ENCODE measurements around the gene CHST1. TPM values are rescaled to one million over a fixed set of nuclear protein-coding genes. Genes with fewer than 3 reads are reported as not detected.

Gene CHST1
- total and polyA plus RNA-seq, 12 donors: 1.1 to 13.5 (median 4.4) TPM

DNA sequence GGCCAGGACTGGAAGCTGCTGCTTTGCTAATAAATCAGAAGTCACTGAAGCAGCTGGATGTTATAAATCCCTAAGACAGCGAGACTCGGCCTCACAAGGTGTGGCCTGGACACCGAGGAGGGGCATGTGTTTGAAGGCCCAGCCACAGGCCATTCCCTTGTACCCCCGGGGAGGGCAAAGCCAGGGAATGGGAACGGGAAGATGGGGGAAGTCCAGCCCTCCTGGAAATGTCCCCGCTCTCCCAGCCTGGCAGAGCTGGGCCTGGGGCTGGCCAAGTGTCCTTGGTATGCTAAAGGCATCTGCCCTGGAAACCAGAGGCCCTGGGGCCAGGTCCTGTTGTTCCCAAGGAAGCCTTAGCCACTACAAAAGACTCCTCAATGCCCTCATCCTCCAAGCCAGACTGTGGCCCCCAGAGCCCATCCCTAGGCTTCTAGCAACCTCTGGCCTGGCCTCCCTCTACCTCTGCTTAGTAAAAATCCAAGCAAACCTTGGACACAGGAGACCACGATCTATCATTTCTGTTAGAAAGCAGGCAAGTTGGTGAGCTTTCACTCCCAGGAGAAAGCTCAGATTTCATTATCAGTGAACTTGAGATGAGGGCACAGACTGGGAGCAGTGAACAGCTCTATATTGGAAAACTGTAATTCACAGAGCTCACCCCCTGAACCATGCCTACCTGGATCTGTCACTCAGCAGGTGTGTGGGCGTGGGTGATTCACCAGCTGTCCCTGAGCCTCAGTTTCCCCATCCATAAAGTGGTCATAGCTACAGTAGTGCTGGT lies 11.0 kb downstream of the CHST1 start:
- DNase-seq: peak in 1 of 7 donors; percentile 50
- Histone ChIP-seq H3K9me3 (replicated peaks in 1 of 3) (no peaks in the 10 kb centered on the region), H3K27me3 (peaks cover 6% of the 10 kb centered on the region), H3K27ac (no peak overlapping the region), H3K4me1 (replicated peaks in 1 of 2) (peaks cover 0 to 19% of the 10 kb centered on the region in 2 donors), H3K4me3 (no peak overlapping the region), H3K36me3 (replicated peaks in 1 of 2) (no peaks in the 10 kb centered on the region)
- WGBS, 4 donors: 54 to 71% (median 57%) methylated on average over 7 to 8 of the region's 8 CpGs
- TF ChIP-seq, protein P1, sequence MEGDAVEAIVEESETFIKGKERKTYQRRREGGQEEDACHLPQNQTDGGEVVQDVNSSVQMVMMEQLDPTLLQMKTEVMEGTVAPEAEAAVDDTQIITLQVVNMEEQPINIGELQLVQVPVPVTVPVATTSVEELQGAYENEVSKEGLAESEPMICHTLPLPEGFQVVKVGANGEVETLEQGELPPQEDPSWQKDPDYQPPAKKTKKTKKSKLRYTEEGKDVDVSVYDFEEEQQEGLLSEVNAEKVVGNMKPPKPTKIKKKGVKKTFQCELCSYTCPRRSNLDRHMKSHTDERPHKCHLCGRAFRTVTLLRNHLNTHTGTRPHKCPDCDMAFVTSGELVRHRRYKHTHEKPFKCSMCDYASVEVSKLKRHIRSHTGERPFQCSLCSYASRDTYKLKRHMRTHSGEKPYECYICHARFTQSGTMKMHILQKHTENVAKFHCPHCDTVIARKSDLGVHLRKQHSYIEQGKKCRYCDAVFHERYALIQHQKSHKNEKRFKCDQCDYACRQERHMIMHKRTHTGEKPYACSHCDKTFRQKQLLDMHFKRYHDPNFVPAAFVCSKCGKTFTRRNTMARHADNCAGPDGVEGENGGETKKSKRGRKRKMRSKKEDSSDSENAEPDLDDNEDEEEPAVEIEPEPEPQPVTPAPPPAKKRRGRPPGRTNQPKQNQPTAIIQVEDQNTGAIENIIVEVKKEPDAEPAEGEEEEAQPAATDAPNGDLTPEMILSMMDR (IDR thresholded peaks at IDR 0.05): no peak
- no peak for TF ChIP-seq POLR2A (IDR thresholded peaks at IDR 0.05)
- intact Hi-C loops (cut with DNase I): loop anchor here (2.0 to 10.0 kb wide), 3 partner anchors 100 to 248 kb away; no protein-coding TSS in a partner anchor

- TF ChIP-seq, protein P1 (IDR thresholded peaks at IDR 0.05): no peak
- no peak for TF ChIP-seq POLR2A (IDR thresholded peaks at IDR 0.05)
- Histone ChIP-seq H3K36me3 (replicated peaks in 1 of 2) (no peaks in the 10 kb centered on the region), H3K4me3 (no peak overlapping the region), H3K27me3 (no peaks in the 10 kb centered on the region), H3K9me3 (replicated peaks in 1 of 3) (no peaks in the 10 kb centered on the region), H3K4me1 (replicated peaks in 1 of 2) (peaks cover 0 to 11% of the 10 kb centered on the region in 2 donors), H3K27ac (no peak overlapping the region)
- DNase-seq: no peak
- 64 to 83% (median 77%) methylated on average over 3 of the region's 3 CpGs for WGBS, 4 donors
- intact Hi-C loops (cut with DNase I): loop anchor here in 1 of 2 donors (10.0 kb wide), 1 partner anchor 102 kb away; no protein-coding TSS in a partner anchor
These were observed 12.1 kb downstream of the CHST1 start for GRCh38 chr11:45653277-45653676.

DNA sequence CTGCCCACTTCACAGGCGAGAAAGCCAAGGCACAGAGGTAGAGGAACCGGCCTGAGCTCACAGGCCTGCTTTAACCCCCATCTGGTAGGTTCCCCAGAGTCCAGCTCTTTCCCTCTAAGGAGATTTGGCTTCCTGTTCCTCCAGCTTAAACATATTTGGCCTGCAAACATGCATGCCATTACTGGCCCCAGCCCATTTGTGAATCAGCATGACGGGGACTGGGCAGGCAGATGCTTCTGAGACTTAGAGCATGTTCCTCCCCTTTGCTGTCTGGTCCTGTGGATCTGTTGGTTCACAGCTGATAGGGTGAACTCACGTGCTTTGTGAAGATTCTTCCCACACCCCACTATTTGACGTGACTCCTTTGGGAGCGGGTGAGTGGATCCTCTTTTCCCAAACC lies 12.6 kb downstream of the CHST1 start:
- peak in 1 of 7 donors; percentile 49 for DNase-seq
- Histone ChIP-seq H3K27me3 (no peaks in the 10 kb centered on the region), H3K27ac (no peak overlapping the region), H3K9me3 (replicated peaks in 1 of 3) (no peaks in the 10 kb centered on the region), H3K4me3 (no peak overlapping the region), H3K4me1 (replicated peaks in 1 of 2) (peaks cover 0 to 7% of the 10 kb centered on the region in 2 donors), H3K36me3 (replicated peaks in 1 of 2) (no peaks in the 10 kb centered on the region)
- TF ChIP-seq POLR2A (IDR thresholded peaks at IDR 0.05): no peak
- TF ChIP-seq, protein P1 (IDR thresholded peaks at IDR 0.05): no peak
- intact Hi-C loops (cut with DNase I): loop anchor here in 1 of 2 donors (10.0 kb wide), 1 partner anchor 102 kb away; no protein-coding TSS in a partner anchor
- 80 to 90% (median 89%) methylated on average over 4 to 6 of the region's 6 CpGs for WGBS, 4 donors

DNA sequence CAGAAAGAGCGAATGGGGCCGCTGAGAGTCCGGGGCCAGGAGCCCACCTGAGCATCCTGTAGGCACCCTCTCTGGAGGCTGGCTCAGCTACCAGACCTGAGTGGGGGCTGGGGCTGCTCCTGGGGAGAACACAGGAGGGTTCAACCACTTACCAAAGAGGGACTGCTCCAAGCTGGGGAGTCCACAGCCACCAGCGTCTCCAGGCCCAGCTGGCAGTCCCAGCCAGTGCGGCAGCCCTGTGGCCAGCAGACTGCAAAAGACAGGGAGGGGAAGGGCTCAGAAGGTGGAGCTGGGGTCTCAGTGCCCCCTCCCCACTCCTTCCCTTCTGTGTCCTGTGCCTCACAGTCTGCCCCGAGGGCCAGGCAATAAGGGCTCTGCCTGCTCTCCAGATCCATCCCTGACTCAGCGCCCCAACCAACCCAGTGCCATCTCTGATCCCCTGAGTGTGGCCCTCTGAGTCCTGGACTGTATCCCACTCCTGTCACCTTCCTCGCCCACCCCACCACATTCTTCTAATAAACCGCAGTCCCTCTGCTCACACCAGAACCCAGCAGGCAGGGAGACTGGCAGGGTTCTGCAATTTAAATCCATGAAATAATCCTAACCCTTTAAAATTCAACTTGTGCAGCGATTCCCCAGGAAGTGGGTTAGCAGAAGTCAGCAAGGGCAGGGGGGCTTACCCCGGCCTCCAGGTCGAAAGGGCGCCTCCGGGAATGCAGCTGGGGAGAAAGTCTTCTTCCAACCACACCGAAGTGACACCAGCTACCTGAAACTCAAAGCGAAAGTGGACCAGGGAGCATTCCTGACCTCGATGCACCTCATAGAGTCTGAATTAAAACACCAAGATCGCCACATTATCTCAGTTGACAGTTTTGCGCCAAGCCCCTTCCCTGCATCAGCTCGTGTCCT lies 13.3 kb downstream of the CHST1 start:
- Histone ChIP-seq H3K27me3 (peaks cover 1% of the 10 kb centered on the region), H3K9me3 (replicated peaks in 1 of 3) (no peaks in the 10 kb centered on the region), H3K36me3 (replicated peaks in 1 of 2) (no peaks in the 10 kb centered on the region), H3K27ac (no peak overlapping the region), H3K4me1 (replicated peaks in 1 of 2) (peaks cover 0 to 7% of the 10 kb centered on the region in 2 donors), H3K4me3 (no peak overlapping the region)
- TF ChIP-seq POLR2A (IDR thresholded peaks at IDR 0.05): no peak
- intact Hi-C loops (cut with DNase I): loop anchor here in 1 of 2 donors (10.0 kb wide), 1 partner anchor 103 kb away; no protein-coding TSS in a partner anchor
- 74 to 85% (median 78%) methylated on average over 15 to 20 of the region's 20 CpGs for WGBS, 4 donors
- peak in 1 of 7 donors; percentile 34 for DNase-seq
